Loucy (cell line): ENCODE results near the gene POU2F2.

Source experiments
- H2AFZ ChIP-seq: fragments of 200-600 bp; sonication (generic); 2 replicates; pipeline ENCODE4 v1.6.0; 2016; ENCODE audit warnings: antibody characterized with exemption, mild to moderate bottlenecking, low read length, moderate library complexity
- H3F3A ChIP-seq: fragments of 200-600 bp; 2 replicates; pipeline ENCODE4 v1.6.0; 2016; ENCODE audit warnings: antibody characterized with exemption, low read depth, mild to moderate bottlenecking
- H3K27me3 ChIP-seq: fragments of 200-600 bp; sonication (generic); 2 replicates; pipeline ENCODE4 v1.6.1; 2014; ENCODE audit warnings: low read length, mild to moderate bottlenecking; ENCODE audit not compliant: insufficient read depth, poor library complexity, severe bottlenecking
- H3K36me3 ChIP-seq: fragments of 200-600 bp; sonication (generic); 2 replicates; pipeline ENCODE4 v1.6.1; 2016; ENCODE audit warnings: low read length; ENCODE audit not compliant: insufficient read depth
- H3K4me1 ChIP-seq: fragments of 200-600 bp; sonication (generic); 2 replicates; pipeline ENCODE4 v1.5.1; 2014; ENCODE audit warnings: low read length, mild to moderate bottlenecking; ENCODE audit not compliant: insufficient read depth, poor library complexity, severe bottlenecking
- H3K4me2 ChIP-seq: fragments of 200-600 bp; sonication (generic); 2 replicates; pipeline ENCODE4 v1.6.0; 2014; ENCODE audit warnings: antibody characterized with exemption, low read length, low read depth, mild to moderate bottlenecking; ENCODE audit not compliant: poor library complexity, severe bottlenecking
- H3K4me3 ChIP-seq: fragments of 200-600 bp; sonication (generic); 2 replicates; pipeline ENCODE4 v1.5.1; 2014; ENCODE audit warnings: low read length, mild to moderate bottlenecking, mixed read lengths; ENCODE audit not compliant: poor library complexity, severe bottlenecking
- H3K79me2 ChIP-seq: fragments of 200-600 bp; sonication (generic); 2 replicates; pipeline ENCODE4 v1.6.1; 2014; ENCODE audit warnings: low read length; ENCODE audit not compliant: insufficient read depth
- H3K9ac ChIP-seq: fragments of 200-600 bp; sonication (generic); 2 replicates; pipeline ENCODE4 v1.6.0; 2014; ENCODE audit warnings: mild to moderate bottlenecking, low read depth, low read length, moderate library complexity; ENCODE audit not compliant: poor library complexity, severe bottlenecking
- H3K9me2 ChIP-seq: fragments of 200-600 bp; sonication (generic); replicated peaks from 2 replicates; pipeline ENCODE4 v1.6.1; 2016; ENCODE audit warnings: low read depth, low read length, mixed read lengths
- H3K9me3 ChIP-seq: fragments of 200-600 bp; sonication (generic); 2 replicates; pipeline ENCODE4 v1.6.1; 2014; ENCODE audit warnings: mild to moderate bottlenecking, antibody characterized with exemption, low read length, low read depth; ENCODE audit not compliant: insufficient read depth
- H4K20me1 ChIP-seq: fragments of 200-600 bp; sonication (generic); 2 replicates; pipeline ENCODE4 v1.6.0; 2014; ENCODE audit warnings: antibody characterized with exemption, low read length, mild to moderate bottlenecking; ENCODE audit not compliant: insufficient read depth, poor library complexity, severe bottlenecking
- EZH2phosphoT487 ChIP-seq: fragments of 200-600 bp; IDR thresholded peaks from 2 replicates; pipeline ENCODE4 v1.6.1; 2018; ENCODE audit warnings: antibody characterized with exemption, mild to moderate bottlenecking, moderate library complexity, borderline replicate concordance
- TF ChIP-seq, protein P1 (sequence below): fragments of 200-600 bp; sonication (generic); conservative IDR thresholded peaks from 2 replicates; pipeline ENCODE4 v1.5.1; 2014; ENCODE audit warnings: mild to moderate bottlenecking, antibody characterized with exemption, low read length

The POU2F2 gene

DNA sequence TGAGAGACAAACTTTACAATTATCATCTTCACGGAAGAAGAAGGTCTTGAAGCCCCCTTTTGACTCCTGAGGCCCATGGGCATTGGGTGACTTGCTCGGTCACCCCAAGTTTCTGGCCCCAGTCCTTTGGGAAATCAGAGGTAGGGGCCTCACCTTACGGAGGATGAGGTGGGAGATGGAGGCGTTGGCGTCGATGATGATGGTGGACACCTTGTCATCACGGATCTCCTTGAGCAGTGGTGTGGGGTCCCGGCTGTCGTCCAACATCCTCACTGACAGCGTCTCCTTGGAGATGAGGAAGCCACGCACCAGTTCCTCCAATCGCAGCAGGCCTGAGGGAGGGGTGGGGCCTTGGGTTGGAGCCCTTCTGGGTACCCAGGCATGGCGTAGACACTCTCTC lies 73.0 kb downstream of the POU2F2 start:
- Histone ChIP-seq H3K4me1 (no peaks in the 10 kb centered on the region), H3F3A (no peaks in the 10 kb centered on the region), H3K9me2 (no peaks in the 10 kb centered on the region), H3K4me3 (no peak overlapping the region), H4K20me1 (no peaks in the 10 kb centered on the region), H3K9ac (no peak overlapping the region), H3K4me2 (no peak overlapping the region), H3K79me2 (no peaks in the 10 kb centered on the region), H3K9me3 (no peaks in the 10 kb centered on the region), H2AFZ (no peak overlapping the region), H3K36me3 (no peaks in the 10 kb centered on the region), H3K27me3 (no peaks in the 10 kb centered on the region)
- no peak for TF ChIP-seq EZH2phosphoT487
- TF ChIP-seq, protein P1, sequence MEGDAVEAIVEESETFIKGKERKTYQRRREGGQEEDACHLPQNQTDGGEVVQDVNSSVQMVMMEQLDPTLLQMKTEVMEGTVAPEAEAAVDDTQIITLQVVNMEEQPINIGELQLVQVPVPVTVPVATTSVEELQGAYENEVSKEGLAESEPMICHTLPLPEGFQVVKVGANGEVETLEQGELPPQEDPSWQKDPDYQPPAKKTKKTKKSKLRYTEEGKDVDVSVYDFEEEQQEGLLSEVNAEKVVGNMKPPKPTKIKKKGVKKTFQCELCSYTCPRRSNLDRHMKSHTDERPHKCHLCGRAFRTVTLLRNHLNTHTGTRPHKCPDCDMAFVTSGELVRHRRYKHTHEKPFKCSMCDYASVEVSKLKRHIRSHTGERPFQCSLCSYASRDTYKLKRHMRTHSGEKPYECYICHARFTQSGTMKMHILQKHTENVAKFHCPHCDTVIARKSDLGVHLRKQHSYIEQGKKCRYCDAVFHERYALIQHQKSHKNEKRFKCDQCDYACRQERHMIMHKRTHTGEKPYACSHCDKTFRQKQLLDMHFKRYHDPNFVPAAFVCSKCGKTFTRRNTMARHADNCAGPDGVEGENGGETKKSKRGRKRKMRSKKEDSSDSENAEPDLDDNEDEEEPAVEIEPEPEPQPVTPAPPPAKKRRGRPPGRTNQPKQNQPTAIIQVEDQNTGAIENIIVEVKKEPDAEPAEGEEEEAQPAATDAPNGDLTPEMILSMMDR = no peak

DNA sequence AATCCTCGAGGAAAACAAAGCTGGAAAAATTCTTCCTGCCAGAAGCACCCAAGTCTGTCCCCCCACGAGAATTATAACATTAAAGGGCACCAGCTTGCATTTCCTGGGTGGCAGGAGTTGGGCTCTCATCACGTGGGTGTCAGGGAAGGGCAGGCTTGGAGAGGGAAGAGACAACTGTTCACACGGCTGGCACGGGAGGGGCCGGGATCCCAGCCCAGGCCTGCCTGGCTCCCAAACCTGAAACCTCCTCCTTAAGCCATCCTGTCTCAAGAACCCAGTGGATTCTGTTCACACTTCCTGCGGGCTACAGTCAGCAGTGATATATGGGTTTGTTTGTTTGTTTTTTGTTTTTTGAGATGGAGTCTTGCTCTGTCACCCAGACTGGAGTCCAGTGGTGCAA lies 74.4 kb downstream of the POU2F2 start:
- Histone ChIP-seq H3K27me3 (no peaks in the 10 kb centered on the region), H3K4me2 (no peak overlapping the region), H3K36me3 (no peaks in the 10 kb centered on the region), H3K79me2 (no peaks in the 10 kb centered on the region), H3K9ac (no peak overlapping the region), H3K9me2 (no peaks in the 10 kb centered on the region), H4K20me1 (no peaks in the 10 kb centered on the region), H3F3A (no peaks in the 10 kb centered on the region), H3K4me3 (no peak overlapping the region), H3K4me1 (no peaks in the 10 kb centered on the region), H3K9me3 (no peaks in the 10 kb centered on the region), H2AFZ (no peak overlapping the region)
- no peak for TF ChIP-seq EZH2phosphoT487
- TF ChIP-seq, protein P1 = no peak

DNA sequence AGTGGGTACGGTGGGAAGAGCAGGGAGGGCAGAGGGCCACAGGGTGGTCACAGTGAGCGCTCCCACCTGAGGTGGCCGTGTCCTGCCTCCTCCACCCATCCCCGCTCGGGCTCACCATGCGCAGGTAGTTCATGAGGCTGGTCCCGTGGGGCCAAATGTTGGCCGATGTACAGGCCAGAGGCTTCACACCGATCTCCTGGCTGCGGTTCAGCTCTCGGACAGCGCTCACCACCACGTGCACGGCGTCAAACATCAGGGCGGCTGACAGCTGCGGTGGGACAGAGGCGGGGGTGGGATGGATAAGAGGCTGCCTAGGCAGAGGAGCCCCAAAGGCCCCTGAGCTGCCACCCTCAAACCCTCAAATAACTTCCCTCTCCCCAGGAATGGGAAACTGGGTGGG lies 78.0 kb downstream of the POU2F2 start:
- H4K20me1 ChIP-seq = no peaks in the 10 kb centered on the region
- H3K4me2 ChIP-seq = no peak overlapping the region

More for the DNA sequence above, 78.0 kb downstream of the POU2F2 start:
- Histone ChIP-seq H3K9me3 (no peaks in the 10 kb centered on the region), H3F3A (no peaks in the 10 kb centered on the region), H3K4me1 (peaks cover 3% of the 10 kb centered on the region), H3K4me3 (no peak overlapping the region), H3K9ac (no peak overlapping the region), H3K27me3 (no peaks in the 10 kb centered on the region), H2AFZ (no peak overlapping the region), H3K36me3 (no peaks in the 10 kb centered on the region), H3K9me2 (no peaks in the 10 kb centered on the region), H3K79me2 (no peaks in the 10 kb centered on the region)
- TF ChIP-seq EZH2phosphoT487 = no peak
- TF ChIP-seq, protein P1 = no peak
